Hematopoietic multipotent progenitor cell treated with erythropoietin and hydrocortisone succinate and interleukin-3 and kit ligand, for 6 days (in vitro differentiated cells): Measurements from ENCODE around the gene MINDY4.

Experiments used
- DNase-seq: peaks from one replicate; pipeline ENCODE4 v3.0.0-alpha.2; 2015

MINDY4 gene

GRCh38 chr7:30776971-30777370, 5.8 kb downstream of the MINDY4 start:
- DNase-seq = no peak

- no peak for DNase-seq
Measured at GRCh38 chr7:30778255-30779025, 7.2 kb downstream of the MINDY4 start.

GRCh38 chr7:30779574-30779973, 8.4 kb downstream of the MINDY4 start:
- DNase-seq = no peak

GRCh38 chr7:30780941-30781340, 9.7 kb downstream of the MINDY4 start:
- DNase-seq = no peak

- no peak for DNase-seq
Measured at GRCh38 chr7:30782690-30783089, 11.5 kb downstream of the MINDY4 start.

GRCh38 chr7:30785786-30786185, 14.6 kb downstream of the MINDY4 start:
- no peak for DNase-seq

GRCh38 chr7:30787486-30787885, 16.3 kb downstream of the MINDY4 start:
- DNase-seq = peak; percentile 27

GRCh38 chr7:30788640-30789333, 17.6 kb downstream of the MINDY4 start:
- no peak for DNase-seq

- DNase-seq = no peak
Measured at GRCh38 chr7:30789334-30789711, 18.1 kb downstream of the MINDY4 start.

- DNase-seq = no peak
Measured at GRCh38 chr7:30790356-30790755, 19.1 kb downstream of the MINDY4 start.

- DNase-seq = no peak
Measured at GRCh38 chr7:30791114-30791513, 19.9 kb downstream of the MINDY4 start.

- no peak for DNase-seq
Measured at GRCh38 chr7:30795161-30795948, 24.1 kb downstream of the MINDY4 start.

GRCh38 chr7:30796105-30796869, 25.1 kb downstream of the MINDY4 start:
- no peak for DNase-seq

GRCh38 chr7:30797176-30798040, 26.2 kb downstream of the MINDY4 start:
- DNase-seq = no peak

- DNase-seq = no peak
Measured at GRCh38 chr7:30799206-30799975, 28.2 kb downstream of the MINDY4 start.

- DNase-seq = no peak
Measured at GRCh38 chr7:30799976-30800661, 28.9 kb downstream of the MINDY4 start.

- DNase-seq = peak; percentile 90
Measured at GRCh38 chr7:30800785-30801252, 29.6 kb downstream of the MINDY4 start.

- no peak for DNase-seq
Measured at GRCh38 chr7:30802812-30803211, 31.6 kb downstream of the MINDY4 start.

GRCh38 chr7:30804078-30804661, 33.0 kb downstream of the MINDY4 start:
- DNase-seq = no peak
